ENCODE results near the gene CNRIP1. TPM values are rescaled to one million over a fixed set of nuclear protein-coding genes. Genes with fewer than 3 reads are reported as not detected.

The CNRIP1 gene
- total RNA-seq: not detected in 2 replicates

GRCh38 chr2:68319398-68320117, at the start of gene CNRIP1:
Gene CNRIP1 (minus strand): TSS chr2:68319949. CDS start chr2:68319400, 549 bp downstream.
- H3K27me3 Mint-ChIP-seq: peaks cover 67% of the 10 kb centered on the region
- no peak within 1 kb of the TSS for H3K27ac Mint-ChIP-seq
- DNase-seq: no peak
- peaks cover 2% of the 10 kb centered on the region for H3K4me1 Mint-ChIP-seq
- no peaks in the 10 kb centered on the region for H3K36me3 Mint-ChIP-seq (ENCODE audit: low read depth)
- H3K4me3 Mint-ChIP-seq: peak within 1 kb of the TSS; percentile 41
- no peaks in the 10 kb centered on the region for H3K9me3 Mint-ChIP-seq
- intact Hi-C loops (cut with micrococcal nuclease): no loop called here

GRCh38 chr2:68369337-68369734, 49.6 kb upstream of the CNRIP1 start:
- Mint-ChIP-seq H3K9me3 (peaks cover 9% of the 10 kb centered on the region), H3K36me3 (ENCODE audit: low read depth) (peaks cover 2% of the 10 kb centered on the region), H3K4me3 (no peak overlapping the region), H3K27me3 (peaks cover 39% of the 10 kb centered on the region), H3K4me1 (peaks cover 15% of the 10 kb centered on the region), H3K27ac (no peak overlapping the region)
- intact Hi-C loops (cut with micrococcal nuclease): no loop called here
- no peak for DNase-seq

GRCh38 chr2:68368654-68369336, 49.0 kb upstream of the CNRIP1 start:
- Mint-ChIP-seq H3K4me1 (peaks cover 15% of the 10 kb centered on the region), H3K27ac (no peak overlapping the region)

GRCh38 chr2:68367953-68368653, 48.4 kb upstream of the CNRIP1 start:
- no peak for DNase-seq
- H3K9me3 Mint-ChIP-seq: peaks cover 9% of the 10 kb centered on the region
- H3K27ac Mint-ChIP-seq: no peak overlapping the region
- H3K36me3 Mint-ChIP-seq (ENCODE audit: low read depth): peaks cover 2% of the 10 kb centered on the region
- intact Hi-C loops (cut with micrococcal nuclease): no loop called here
- H3K4me1 Mint-ChIP-seq: peaks cover 18% of the 10 kb centered on the region
- H3K27me3 Mint-ChIP-seq: peaks cover 36% of the 10 kb centered on the region
- no peak overlapping the region for H3K4me3 Mint-ChIP-seq

More at GRCh38 chr2:68368654-68369336, 49.0 kb upstream of the CNRIP1 start:
- H3K27me3 Mint-ChIP-seq: peaks cover 36% of the 10 kb centered on the region
- intact Hi-C loops (cut with micrococcal nuclease): no loop called here
- no peak overlapping the region for H3K4me3 Mint-ChIP-seq
- peaks cover 2% of the 10 kb centered on the region for H3K36me3 Mint-ChIP-seq (ENCODE audit: low read depth)
- H3K9me3 Mint-ChIP-seq: peaks cover 9% of the 10 kb centered on the region
- no peak for DNase-seq

- no peak overlapping the region for H3K4me3 Mint-ChIP-seq
- H3K9me3 Mint-ChIP-seq: peaks cover 9% of the 10 kb centered on the region
- no peak for DNase-seq
- peaks cover 17% of the 10 kb centered on the region for H3K4me1 Mint-ChIP-seq
- intact Hi-C loops (cut with micrococcal nuclease): no loop called here
- H3K36me3 Mint-ChIP-seq (ENCODE audit: low read depth): peaks cover 2% of the 10 kb centered on the region
- H3K27ac Mint-ChIP-seq: no peak overlapping the region
- H3K27me3 Mint-ChIP-seq: peaks cover 34% of the 10 kb centered on the region
These were observed 46.4 kb upstream of the CNRIP1 start for GRCh38 chr2:68366083-68366560.

GRCh38 chr2:68365087-68365486, 45.3 kb upstream of the CNRIP1 start, which contains the start of gene PLEK:
Gene PLEK (plus strand): TSS chr2:68365282. CDS start chr2:68365352, 70 bp downstream.
- DNase-seq: peak; percentile 53
- Mint-ChIP-seq H3K36me3 (ENCODE audit: low read depth) (peaks cover 2% of the 10 kb centered on the region), H3K27ac (no peak within 1 kb of the TSS), H3K4me1 (peaks cover 15% of the 10 kb centered on the region), H3K27me3 (peaks cover 31% of the 10 kb centered on the region), H3K4me3 (peak within 1 kb of the TSS; percentile 22), H3K9me3 (peaks cover 8% of the 10 kb centered on the region)
- intact Hi-C loops (cut with micrococcal nuclease): no loop called here

GRCh38 chr2:68363721-68364120, 44.0 kb upstream of the CNRIP1 start:
- intact Hi-C loops (cut with micrococcal nuclease): loop anchor here (2.0 to 5.0 kb wide), 2 partner anchors 15 to 59 kb away; no protein-coding TSS in a partner anchor
- no peak for DNase-seq
- H3K9me3 Mint-ChIP-seq: peaks cover 2% of the 10 kb centered on the region
- no peak overlapping the region for H3K27ac Mint-ChIP-seq
- peaks cover 15% of the 10 kb centered on the region for H3K4me1 Mint-ChIP-seq
- H3K27me3 Mint-ChIP-seq: peaks cover 29% of the 10 kb centered on the region
- H3K4me3 Mint-ChIP-seq: no peak overlapping the region
- H3K36me3 Mint-ChIP-seq (ENCODE audit: low read depth): peaks cover 2% of the 10 kb centered on the region

- peak; percentile 52 for DNase-seq
- H3K9me3 Mint-ChIP-seq: no peaks in the 10 kb centered on the region
- no peaks in the 10 kb centered on the region for H3K36me3 Mint-ChIP-seq (ENCODE audit: low read depth)
- H3K27me3 Mint-ChIP-seq: peaks cover 25% of the 10 kb centered on the region
- H3K4me3 Mint-ChIP-seq: no peak overlapping the region
- intact Hi-C loops (cut with micrococcal nuclease): loop anchor here (1.0 to 5.0 kb wide), 3 partner anchors 16 to 79 kb away; no protein-coding TSS in a partner anchor
- peaks cover 15% of the 10 kb centered on the region for H3K4me1 Mint-ChIP-seq
- H3K27ac Mint-ChIP-seq: no peak overlapping the region
These were observed 43.0 kb upstream of the CNRIP1 start for GRCh38 chr2:68362749-68363148.

- Mint-ChIP-seq H3K27me3 (peaks cover 20% of the 10 kb centered on the region), H3K36me3 (ENCODE audit: low read depth) (no peaks in the 10 kb centered on the region), H3K27ac (no peak overlapping the region), H3K4me1 (peaks cover 15% of the 10 kb centered on the region), H3K4me3 (peak overlapping the region; percentile 30), H3K9me3 (no peaks in the 10 kb centered on the region)
- intact Hi-C loops (cut with micrococcal nuclease): loop anchor here (1.0 to 5.0 kb wide), 3 partner anchors 17 to 79 kb away; no protein-coding TSS in a partner anchor
- peak; percentile 92 for DNase-seq
These were observed 42.3 kb upstream of the CNRIP1 start for GRCh38 chr2:68362069-68362468.

GRCh38 chr2:68359889-68360288, 40.1 kb upstream of the CNRIP1 start:
- intact Hi-C loops (cut with micrococcal nuclease): loop anchor here (5.0 kb wide), 1 partner anchor 62 kb away; no protein-coding TSS in a partner anchor
- Mint-ChIP-seq H3K4me1 (peaks cover 13% of the 10 kb centered on the region), H3K4me3 (no peak overlapping the region), H3K27me3 (peaks cover 11% of the 10 kb centered on the region), H3K36me3 (ENCODE audit: low read depth) (no peaks in the 10 kb centered on the region), H3K27ac (no peak overlapping the region), H3K9me3 (no peaks in the 10 kb centered on the region)
- no peak for DNase-seq

- no peak for DNase-seq
- Mint-ChIP-seq H3K27ac (no peak overlapping the region), H3K9me3 (no peaks in the 10 kb centered on the region), H3K4me1 (peaks cover 7% of the 10 kb centered on the region), H3K36me3 (ENCODE audit: low read depth) (no peaks in the 10 kb centered on the region), H3K4me3 (no peak overlapping the region), H3K27me3 (peaks cover 11% of the 10 kb centered on the region)
- intact Hi-C loops (cut with micrococcal nuclease): no loop called here
These were observed 38.0 kb upstream of the CNRIP1 start for GRCh38 chr2:68357605-68358337.

- intact Hi-C loops (cut with micrococcal nuclease): no loop called here
- Mint-ChIP-seq H3K27me3 (peaks cover 10% of the 10 kb centered on the region), H3K36me3 (ENCODE audit: low read depth) (no peaks in the 10 kb centered on the region), H3K4me3 (no peak overlapping the region), H3K27ac (no peak overlapping the region), H3K9me3 (no peaks in the 10 kb centered on the region), H3K4me1 (no peaks in the 10 kb centered on the region)
- DNase-seq: no peak
These were observed 37.0 kb upstream of the CNRIP1 start for GRCh38 chr2:68356599-68357239.

All from activated CD4-positive, alpha-beta T cell treated with anti-CD3 and anti-CD28 coated beads, Interleukin-2, amount 10 ng/mL, durations not matched to agents 24 days and 14 days (primary cell).